ENCODE data around the gene CA9.
"Not testable (repeated sequence)": the region's sequence is repeated elsewhere in the genome, so short reads cannot be mapped to it uniquely, and the experiment has no call there.

GRCh38 chr9:35640431-35640830, 33.3 kb upstream of the CA9 start:
- not testable (repeated sequence) for TF ChIP-seq CTCF (IDR thresholded peaks at IDR 0.05; ENCODE audit: insufficient read depth, low read depth, low read length); EZH2 (IDR thresholded peaks at IDR 0.05; ENCODE audit: insufficient read depth, low read length)

Measured in astrocyte (in vitro differentiated cells and primary cell).